A549 (cell line): Measurements from ENCODE around the gene EXOSC2. TPM values are rescaled to one million over a fixed set of nuclear protein-coding genes. Genes with fewer than 3 reads are reported as not detected.
A peak's percentile ranks its signal among the peaks of the same experiment; 100 is the strongest.

ENCODE experiments used
- ATAC-seq, 2 experiments: fragments of 200-7000 bp in 1 of 2; fragments of >200 bp in 1 of 2; cut with Nextera tagmentation in 1 of 2; cut with Tn5 transposase in 1 of 2; 3 replicates each; pipeline versions ENCODE4 v1.8.0 to v1.9.1; 2018 to 2020; ENCODE audit warnings: mild to moderate bottlenecking in 1 of 2, moderate library complexity in 1 of 2
- CTCF ChIA-PET: fragments of 300-600 bp; sonication (Branson Sonifier 250); formaldehyde crosslinking; extraction: SDS; loops from one replicate; lab custom pipeline; 2021; ENCODE audit warnings: antibody characterized with exemption, inconsistent platforms; lab: Yijun Ruan, JAX
- POLR2A ChIA-PET: fragments of 350-600 bp; formaldehyde crosslinking; extraction: SDS; loops from one replicate; lab custom pipeline; 2021; ENCODE audit warnings: antibody characterized with exemption, inconsistent platforms; lab: Yijun Ruan, JAX
- DNase-seq, 2 experiments: peaks; one replicate each; pipeline versions ENCODE4 v3.0.0 to v3.0.0-alpha.2; 2011 to 2016; ENCODE audit warnings: low read depth in 1 of 2, low spot score in 1 of 2
- FAIRE-seq: peaks from 2 replicates; lab custom pipeline; 2011; peaks lifted over from hg19 to GRCh38; lab: Jason Lieb, UNC
- H3K27ac ChIP-seq, 2 experiments: fragments of >200 bp; sonication (Bioruptor Twin); formaldehyde crosslinking; 3 replicates each; pipeline ENCODE4 v1.5.1; 2016 to 2017
- H3K4me1 ChIP-seq: fragments of >200 bp; sonication (Bioruptor Twin); formaldehyde crosslinking; 3 replicates; pipeline ENCODE4 v1.6.1; 2016
- H3K4me2 ChIP-seq: fragments of >200 bp; sonication (Bioruptor Twin); formaldehyde crosslinking; 3 replicates; pipeline ENCODE4 v1.6.1; 2016
- H3K4me3 ChIP-seq: fragments of >200 bp; sonication (Bioruptor Twin); formaldehyde crosslinking; 3 replicates; pipeline ENCODE4 v1.5.1; 2016
- H3K9me3 ChIP-seq: fragments of >200 bp; sonication (Bioruptor Twin); formaldehyde crosslinking; 3 replicates; pipeline ENCODE4 v1.6.1; 2016
- BCL3 ChIP-seq: fragments of >200 bp; sonication (Bioruptor Twin); formaldehyde crosslinking; IDR thresholded peaks from 3 replicates; pipeline ENCODE4 v1.6.1; 2016
- CHD2 ChIP-seq: fragments of 150-350 bp; IDR thresholded peaks from 2 replicates; pipeline ENCODE4 v1.6.1; 2014; ENCODE audit warnings: low read length; ENCODE audit not compliant: partially characterized antibody
- EHMT2 ChIP-seq: fragments of 200-600 bp; sonication (generic); IDR thresholded peaks from 2 replicates; pipeline ENCODE4 v1.6.1; 2016; ENCODE audit warnings: antibody characterized with exemption, low read depth, mild to moderate bottlenecking, moderate library complexity
- ELK1 ChIP-seq: fragments of 150-350 bp; IDR thresholded peaks from 2 replicates; pipeline ENCODE4 v1.6.1; 2014; ENCODE audit warnings: low read depth, mild to moderate bottlenecking, low read length
- HES2 ChIP-seq: fragments of >200 bp; sonication (Bioruptor Twin); formaldehyde crosslinking; IDR thresholded peaks from 2 replicates; pipeline ENCODE4 v1.6.1; 2016
- JUNB ChIP-seq: fragments of >200 bp; sonication (Bioruptor Twin); formaldehyde crosslinking; IDR thresholded peaks from 2 replicates; pipeline ENCODE4 v1.6.1; 2016
- KDM1A ChIP-seq: fragments of 200-600 bp; sonication (generic); IDR thresholded peaks from 2 replicates; pipeline ENCODE4 v1.6.1; 2016; ENCODE audit warnings: low read depth, mild to moderate bottlenecking
- MAFK ChIP-seq: fragments of 450-650 bp; IDR thresholded peaks from 2 replicates; pipeline ENCODE4 v1.6.1; 2014; ENCODE audit not compliant: partially characterized antibody
- MAX ChIP-seq: IDR thresholded peaks from 2 replicates; pipeline ENCODE4 v1.6.1; 2012
- MAZ ChIP-seq: fragments of 150-350 bp; IDR thresholded peaks from 2 replicates; pipeline ENCODE4 v1.6.1; 2014; ENCODE audit warnings: antibody characterized with exemption, low read depth, low read length, borderline replicate concordance
- NFE2L2 ChIP-seq: fragments of 150-350 bp; conservative IDR thresholded peaks from 2 replicates; pipeline ENCODE4 v1.6.1; 2014; ENCODE audit warnings: low read length
- NR3C1 ChIP-seq: fragments of >200 bp; sonication (Bioruptor Twin); formaldehyde crosslinking; IDR thresholded peaks from 3 replicates; pipeline ENCODE4 v1.6.1; 2017
- POLR2A ChIP-seq: IDR thresholded peaks from 2 replicates; pipeline ENCODE4 v1.6.1; 2012; ENCODE audit warnings: mild to moderate bottlenecking, low read length
- SREBF2 ChIP-seq: fragments of 450-650 bp; IDR thresholded peaks from 2 replicates; pipeline ENCODE4 v1.6.1; 2014; ENCODE audit warnings: mild to moderate bottlenecking, moderate library complexity
- USF2 ChIP-seq: fragments of 450-650 bp; IDR thresholded peaks from 2 replicates; pipeline ENCODE4 v1.6.1; 2014; ENCODE audit warnings: antibody characterized with exemption
- ZC3H11A ChIP-seq: fragments of 450-650 bp; IDR thresholded peaks from 2 replicates; pipeline ENCODE4 v1.6.1; 2014; ENCODE audit warnings: antibody characterized with exemption, mild to moderate bottlenecking
- ZFP36 ChIP-seq: fragments of 450-650 bp; IDR thresholded peaks from 2 replicates; pipeline ENCODE4 v1.6.1; 2014; ENCODE audit warnings: borderline replicate concordance; ENCODE audit not compliant: partially characterized antibody
- WGBS: methylation state at CpG from one replicate; pipeline ENCODE4 v1.1.6; 2017; ENCODE audit errors: missing lambda C conversion rate; 5-methylcytosine and 5-hydroxymethylcytosine counted together
- polyA plus RNA-seq, 4 experiments: library from polyadenylated mRNA; depleted of rRNA in 3 of 4; stranded (reverse); fragments of >200 nt; fragmentation: RNase III in 1 of 4; extraction: RNeasy Plus Mini Kit Qiagen cat#74134 plus additional on column Dnase treatment in 1 of 4; gene quantifications; 2 replicates in 3 of 4; 3 replicates in 1 of 4; pipeline ENCODE4 v1.2.3, GENCODE V29; 2011 to 2017

The EXOSC2 gene
- polyA plus RNA-seq, 2 of the 4 experiments (the other 2 are of a cell fraction) = 96.8 to 101 TPM

- TF ChIP-seq MAX (no peak), ZC3H11A (no peak), POLR2A (no peak)
Observed at GRCh38 chr9:130661451-130662098, 32.0 kb upstream of the EXOSC2 start (continued).

- WGBS = 63% methylated on average over 31 of the region's 49 CpGs
- DNase-seq = no peak
- peaks cover 36% of the 10 kb centered on the region for H3K4me1 ChIP-seq
- CTCF ChIA-PET = interaction anchor here (0.9 to 1.4 kb wide), 7 partner anchors 10 to 210 kb away, joined by 3 to 6 read pairs (median 3); no protein-coding TSS in a partner anchor
- ATAC-seq = 0 out of 6 replicates have a peak, but pooled peaks of 1 of the 2 experiments have one; percentile 1
- H3K27ac ChIP-seq = no peak overlapping the region
- no peak overlapping the region for H3K4me2 ChIP-seq
- no peak overlapping the region for H3K4me3 ChIP-seq
- POLR2A ChIA-PET = no interaction called here
- TF ChIP-seq KDM1A = no peak
- FAIRE-seq = no peak
- H3K9me3 ChIP-seq = no peaks in the 10 kb centered on the region
Observed at GRCh38 chr9:130662099-130662969, 31.2 kb upstream of the EXOSC2 start.

- TF ChIP-seq ELK1 = no peak
- no peak for TF ChIP-seq NR3C1
- TF ChIP-seq BCL3 = no peak
- no peak for TF ChIP-seq MAZ
- TF ChIP-seq EHMT2 = no peak
- TF ChIP-seq CHD2 = no peak
- no peak for TF ChIP-seq USF2
- TF ChIP-seq JUNB = no peak
- TF ChIP-seq ZFP36 = no peak
- TF ChIP-seq SREBF2 = no peak
- no peak for TF ChIP-seq HES2
- no peak for TF ChIP-seq MAFK
- no peak for TF ChIP-seq NFE2L2
- FAIRE-seq (no peak), ATAC-seq (no peak), DNase-seq (no peak)
- H3K9me3 ChIP-seq = no peaks in the 10 kb centered on the region
- H3K27ac ChIP-seq = no peak overlapping the region
- no peak overlapping the region for H3K4me3 ChIP-seq
- WGBS = 75% methylated on average over 15 of the region's 15 CpGs
- peaks cover 36% of the 10 kb centered on the region for H3K4me1 ChIP-seq
- CTCF ChIA-PET = interaction anchor here (0.9 to 1.4 kb wide), 7 partner anchors 11 to 211 kb away, joined by 3 to 6 read pairs (median 3); no protein-coding TSS in a partner anchor
- no peak overlapping the region for H3K4me2 ChIP-seq
- POLR2A ChIA-PET = no interaction called here
Observed at GRCh38 chr9:130662970-130663257, 30.7 kb upstream of the EXOSC2 start.
